GM21825 (cell line): Measurements from ENCODE around the gene SIGLEC8.

Experiments used
- ATAC-seq: cut with Tn5 transposase; IDR thresholded peaks from one replicate; pipeline ENCODE4 v1.9.1; 2021; ENCODE audit warnings: mild to moderate bottlenecking, moderate library complexity; ENCODE audit not compliant: unreplicated experiment

Gene SIGLEC8

DNA sequence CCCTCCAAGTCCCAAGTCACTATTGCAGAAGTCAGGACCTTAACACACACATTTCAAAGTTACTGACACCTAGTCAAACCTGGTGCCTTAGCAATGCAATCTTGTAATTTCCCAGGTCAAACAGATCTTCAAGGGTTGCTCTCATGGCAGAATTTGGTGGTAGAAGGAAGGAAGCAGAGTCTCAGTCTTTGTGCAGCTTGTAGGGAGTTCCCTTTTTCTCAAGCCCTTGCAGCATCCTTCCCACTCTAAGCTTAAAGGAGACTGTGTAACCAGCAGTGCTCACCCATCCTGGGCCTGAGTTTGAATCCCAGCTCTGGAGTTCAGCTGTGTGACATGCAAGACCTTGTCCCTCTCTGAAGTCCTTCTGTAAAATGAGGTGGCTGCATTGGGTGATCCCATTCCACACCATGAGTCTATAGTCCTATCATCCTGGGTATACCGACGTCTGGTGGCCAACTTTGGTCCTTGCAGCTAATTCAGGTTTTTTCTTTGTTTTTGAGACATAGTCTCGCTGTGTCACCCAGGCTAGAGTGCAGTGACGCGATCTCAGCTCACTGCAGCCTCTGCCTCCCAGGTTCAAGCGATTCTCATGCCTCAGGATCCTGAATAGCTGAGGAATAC lies 50.6 kb downstream of the SIGLEC8 start:
- no peak for ATAC-seq

DNA sequence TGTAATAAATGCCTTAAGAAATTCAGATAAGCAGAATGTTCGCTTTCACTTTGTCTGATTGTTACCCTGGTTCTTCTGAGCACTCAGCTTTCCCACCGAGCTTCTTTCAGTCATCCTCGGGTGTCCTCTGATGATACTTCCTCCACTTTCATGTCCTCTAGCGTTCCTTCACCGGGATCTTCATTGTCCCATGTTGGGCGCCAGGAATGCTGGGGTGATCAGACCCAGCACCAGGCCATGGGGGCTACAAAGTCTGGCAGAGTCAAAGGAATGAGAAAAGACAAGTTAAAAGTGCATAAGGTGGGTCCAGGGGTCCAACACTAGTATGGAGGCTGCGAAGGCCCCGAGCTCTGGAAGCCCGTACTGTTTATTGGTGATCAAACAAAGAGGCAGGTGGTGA lies 56.1 kb downstream of the SIGLEC8 start:
- no peak for ATAC-seq
